Measurements from ENCODE around the gene DNAJC12.
"Not testable (repeated sequence)": the region's sequence is repeated elsewhere in the genome, so short reads cannot be mapped to it uniquely, and the experiment has no call there.

DNAJC12 gene

GRCh38 chr10:67837541-67838314, at the start of gene DNAJC12:
TSS of gene DNAJC12 (minus strand) at chr10:67838188. CDS start at chr10:67838011, 177 bp downstream.
- peak; percentile 91 for DNase-seq

GRCh38 chr10:67884842-67885670, 47.1 kb upstream of the DNAJC12 start:
- DNase-seq: peak; percentile 78

GRCh38 chr10:67884313-67884841, 46.4 kb upstream of the DNAJC12 start, which contains the start of gene SIRT1:
TSS of gene SIRT1 (plus strand) at chr10:67884656. CDS start at chr10:67884722, 66 bp downstream.
- peak; percentile 88 for DNase-seq

GRCh38 chr10:67883710-67884312, 45.8 kb upstream of the DNAJC12 start:
- DNase-seq: peak; percentile 60

GRCh38 chr10:67878133-67878532, 40.1 kb upstream of the DNAJC12 start:
- DNase-seq: no peak

- not testable (repeated sequence) for DNase-seq
Observed at GRCh38 chr10:67877421-67877820, 39.4 kb upstream of the DNAJC12 start.

GRCh38 chr10:67875340-67876238, 37.6 kb upstream of the DNAJC12 start:
- DNase-seq: no peak

GRCh38 chr10:67869996-67870395, 32.0 kb upstream of the DNAJC12 start:
- DNase-seq: no peak

GRCh38 chr10:67868132-67868531, 30.1 kb upstream of the DNAJC12 start:
- no peak for DNase-seq

GRCh38 chr10:67864607-67865371, 26.8 kb upstream of the DNAJC12 start:
- DNase-seq: no peak

GRCh38 chr10:67863094-67863493, 25.1 kb upstream of the DNAJC12 start:
- DNase-seq: no peak

GRCh38 chr10:67861750-67862432, 23.9 kb upstream of the DNAJC12 start:
- DNase-seq: no peak

GRCh38 chr10:67858971-67859370, 21.0 kb upstream of the DNAJC12 start:
- DNase-seq: no peak

GRCh38 chr10:67853512-67853911, 15.5 kb upstream of the DNAJC12 start:
- no peak for DNase-seq

- DNase-seq: no peak
Observed at GRCh38 chr10:67852761-67853160, 14.8 kb upstream of the DNAJC12 start.

- DNase-seq: no peak
Observed at GRCh38 chr10:67851186-67851585, 13.2 kb upstream of the DNAJC12 start.

GRCh38 chr10:67849331-67850011, 11.5 kb upstream of the DNAJC12 start:
- DNase-seq: peak; percentile 91

- no peak for DNase-seq
Observed at GRCh38 chr10:67843284-67843683, 5.3 kb upstream of the DNAJC12 start.

- no peak for DNase-seq
Observed at GRCh38 chr10:67841737-67842136, 3.7 kb upstream of the DNAJC12 start.

GRCh38 chr10:67839951-67840350, 2.0 kb upstream of the DNAJC12 start:
- no peak for DNase-seq

All from NCI-H510A treated with DMSO at 0.1 percent for 48 hours (cell line).